NCI-H2196 treated with DMSO at 0.1 percent for 48 hours (cell line): ENCODE data around the gene SORCS2.

Experiments
- DNase-seq: peaks from one replicate; lab custom pipeline; 2025; ENCODE audit not compliant: unreplicated experiment; lab: John Stamatoyannopoulos, UW

Gene SORCS2

DNA sequence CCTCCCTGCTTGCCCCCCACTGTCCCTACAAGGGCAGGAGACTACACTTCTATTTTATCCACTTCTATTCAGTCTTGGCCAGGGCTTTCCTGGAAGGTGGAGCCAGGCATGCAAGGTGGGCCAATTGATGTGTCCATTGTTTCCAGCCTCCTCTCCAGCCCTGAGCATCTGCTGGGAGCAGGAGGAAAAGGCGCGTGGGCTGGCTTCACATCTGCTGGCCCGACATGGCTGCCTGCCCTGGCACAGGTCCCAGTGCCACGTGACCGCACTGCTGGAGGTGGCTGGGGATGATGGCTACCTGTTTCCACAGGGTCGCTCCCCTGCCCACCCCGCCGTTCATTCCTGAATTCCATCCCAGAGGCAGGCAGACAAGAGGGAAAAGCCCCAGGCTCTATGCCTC lies 499.6 kb downstream of the SORCS2 start:
- DNase-seq: peak; percentile 72

DNA sequence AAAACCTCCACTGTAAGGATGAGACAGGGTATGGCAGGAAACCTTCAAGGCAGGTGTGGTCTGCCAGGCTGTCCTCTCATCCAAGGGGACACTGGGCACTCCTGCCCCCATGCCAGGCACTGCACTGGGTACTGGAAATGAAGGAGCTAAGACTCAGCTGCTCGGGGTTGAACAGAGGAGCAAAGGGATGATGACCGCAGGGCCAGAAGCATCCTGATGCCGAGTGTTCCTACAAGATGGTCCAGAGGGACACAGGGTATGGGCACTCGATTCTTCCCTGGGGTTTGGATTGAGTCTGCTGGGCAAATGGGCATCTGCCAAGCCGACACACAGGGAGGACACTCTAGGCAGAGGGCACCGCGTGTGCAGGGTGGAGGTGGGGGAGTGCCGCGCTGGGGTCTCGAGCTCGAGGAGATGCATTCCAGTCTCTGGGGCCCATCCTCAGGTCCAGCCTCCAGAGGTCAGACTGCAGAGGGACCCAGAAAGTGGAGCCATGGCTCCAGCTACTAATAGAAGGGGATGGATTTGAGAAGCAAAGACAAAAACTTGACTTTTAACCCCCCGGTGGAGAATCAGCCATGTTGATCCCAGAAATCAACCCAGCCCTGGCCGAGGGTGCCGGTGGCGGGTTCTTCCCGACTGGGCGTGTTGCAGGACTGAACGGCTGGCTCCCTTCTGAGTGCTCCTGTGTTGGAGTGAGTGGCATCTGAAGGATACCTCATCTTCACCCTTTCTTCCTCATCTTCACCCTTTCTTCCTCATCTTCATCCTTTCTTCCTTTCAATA lies 500.3 kb downstream of the SORCS2 start:
- DNase-seq: no peak

DNA sequence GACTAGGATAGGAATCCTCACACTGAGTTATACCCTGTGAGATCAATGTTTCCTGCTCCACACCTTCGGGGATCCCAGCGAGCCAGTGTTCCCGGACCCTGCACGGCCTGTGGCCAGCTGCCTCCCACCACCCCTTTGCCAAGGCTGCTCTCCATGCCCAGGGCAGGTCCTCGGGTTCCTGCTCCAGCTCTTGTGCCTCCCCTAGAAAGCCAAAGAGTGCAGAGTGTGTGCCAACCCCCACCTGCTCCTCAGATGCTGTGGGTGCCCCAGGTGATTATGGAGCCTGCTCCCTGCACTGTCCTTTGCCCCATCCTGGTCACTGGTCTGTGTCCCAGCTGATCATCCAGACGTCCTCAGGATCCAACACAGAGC lies 500.9 kb downstream of the SORCS2 start:
- no peak for DNase-seq

DNA sequence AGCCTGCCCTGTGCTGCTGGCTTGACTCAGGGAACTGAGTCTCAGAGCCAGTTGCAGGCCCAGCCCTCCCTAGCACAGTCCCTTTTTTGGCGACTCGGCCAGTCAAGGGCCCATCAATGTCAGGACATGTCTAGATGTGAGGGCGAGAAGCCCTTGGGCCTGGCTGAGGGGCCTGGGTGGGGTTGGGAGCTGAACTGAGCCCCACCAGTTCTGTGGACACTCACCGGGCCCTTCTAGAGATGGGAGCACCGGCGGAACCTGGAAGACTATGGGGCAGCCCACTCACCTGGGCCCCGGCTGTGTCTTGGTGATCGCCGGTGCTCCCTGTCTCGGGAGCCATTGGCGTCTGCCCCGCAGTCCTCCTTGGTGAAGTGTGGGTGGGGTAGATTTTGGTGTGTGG lies 501.4 kb downstream of the SORCS2 start:
- no peak for DNase-seq

DNA sequence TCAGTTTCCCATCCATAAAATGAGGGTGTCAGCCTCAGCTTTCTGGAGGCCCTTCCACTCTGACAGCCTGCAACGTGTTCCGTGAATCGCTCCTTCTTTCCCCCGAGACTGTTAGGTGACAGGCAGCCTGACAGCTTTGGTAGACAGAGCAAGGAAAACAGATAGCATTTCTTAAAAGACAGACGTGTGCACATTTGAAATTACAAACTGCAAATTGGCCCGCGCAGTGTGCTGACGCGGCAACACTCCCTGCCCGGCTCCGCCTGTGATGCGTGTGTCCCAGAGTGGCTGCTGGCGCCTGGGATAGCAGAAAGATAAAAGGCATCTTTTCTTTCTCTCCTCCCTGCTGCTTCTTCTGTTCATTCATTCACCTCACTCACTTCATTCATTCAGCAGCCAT lies 502.0 kb downstream of the SORCS2 start:
- no peak for DNase-seq

DNA sequence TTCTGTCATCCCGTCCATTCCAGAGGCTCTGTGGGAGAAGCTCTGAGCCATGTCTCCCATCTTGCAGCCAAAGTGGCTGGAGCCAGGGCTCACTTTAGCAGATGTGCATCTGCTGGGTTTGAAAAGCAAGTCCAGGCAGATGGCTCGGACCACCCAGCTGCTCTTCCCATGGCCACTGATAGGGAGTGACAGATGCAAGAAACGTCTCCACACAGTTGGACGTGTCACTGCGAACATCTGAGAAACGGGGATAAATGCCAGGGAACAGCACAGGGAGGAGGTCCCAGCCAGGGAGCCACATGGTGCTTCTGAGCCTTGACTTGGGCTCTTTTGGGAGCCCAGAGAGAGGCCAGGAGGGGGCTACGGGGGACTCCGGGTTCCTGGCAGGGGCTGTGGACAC lies 505.0 kb downstream of the SORCS2 start:
- DNase-seq: no peak

DNA sequence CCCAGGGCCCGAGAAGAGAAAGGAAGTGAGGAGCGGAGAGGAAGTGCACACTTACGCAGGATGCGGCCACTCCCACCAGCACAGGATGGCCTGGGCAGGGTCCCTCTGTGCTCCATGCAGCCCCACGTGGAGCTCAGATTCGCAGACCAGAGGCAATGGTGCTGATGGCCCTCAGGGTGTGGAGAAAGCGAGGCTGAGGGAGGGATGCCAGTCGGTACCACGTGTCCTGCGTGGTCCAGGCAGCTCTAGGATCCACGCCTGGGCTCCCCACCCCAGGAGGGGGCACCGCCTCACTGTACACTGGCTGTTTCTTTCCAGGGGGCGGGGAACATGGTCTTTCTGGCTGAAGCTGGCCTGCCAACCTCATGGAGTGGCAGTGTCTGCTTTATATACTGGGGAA lies 505.5 kb downstream of the SORCS2 start:
- DNase-seq: no peak

DNA sequence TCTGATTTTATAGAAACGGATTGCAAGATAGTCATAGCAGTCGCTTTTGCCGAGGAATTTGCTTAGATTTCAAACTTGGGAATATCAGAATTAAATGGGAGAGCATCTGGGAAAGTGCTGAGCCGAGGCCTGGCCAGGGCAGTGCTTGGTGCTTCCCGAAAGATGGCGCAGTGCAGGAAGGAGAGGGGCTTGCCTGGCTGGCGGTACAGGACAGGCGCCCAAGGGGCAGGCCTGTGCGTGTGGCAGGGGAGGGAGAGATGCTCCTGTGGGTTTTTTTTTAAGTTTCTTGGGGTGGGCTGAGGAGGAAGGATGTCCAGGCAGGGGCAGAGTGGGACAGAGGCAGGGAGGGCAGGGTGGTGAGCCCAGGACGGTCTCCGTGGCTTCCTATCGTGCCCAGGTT lies 506.2 kb downstream of the SORCS2 start:
- no peak for DNase-seq

DNA sequence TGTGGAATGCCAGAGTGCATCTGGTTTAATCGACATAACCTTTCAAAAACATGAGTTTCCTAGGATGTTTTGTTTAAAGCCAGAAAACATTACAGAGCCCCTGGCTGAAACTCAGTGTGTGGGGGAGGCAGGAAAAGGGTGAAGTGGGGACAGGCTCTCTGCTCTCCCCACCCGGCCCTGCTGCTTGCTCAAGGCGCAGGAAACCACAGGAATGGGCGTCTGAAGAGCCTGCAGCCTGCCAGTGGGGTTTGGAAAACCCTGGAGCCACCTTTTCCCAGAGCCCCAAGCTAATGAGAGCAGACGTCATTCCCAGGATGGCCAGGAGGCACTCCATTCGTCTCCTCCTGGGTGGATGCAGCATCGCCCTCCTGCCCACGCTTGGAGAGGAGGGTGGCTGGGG lies 506.7 kb downstream of the SORCS2 start:
- DNase-seq: no peak

DNA sequence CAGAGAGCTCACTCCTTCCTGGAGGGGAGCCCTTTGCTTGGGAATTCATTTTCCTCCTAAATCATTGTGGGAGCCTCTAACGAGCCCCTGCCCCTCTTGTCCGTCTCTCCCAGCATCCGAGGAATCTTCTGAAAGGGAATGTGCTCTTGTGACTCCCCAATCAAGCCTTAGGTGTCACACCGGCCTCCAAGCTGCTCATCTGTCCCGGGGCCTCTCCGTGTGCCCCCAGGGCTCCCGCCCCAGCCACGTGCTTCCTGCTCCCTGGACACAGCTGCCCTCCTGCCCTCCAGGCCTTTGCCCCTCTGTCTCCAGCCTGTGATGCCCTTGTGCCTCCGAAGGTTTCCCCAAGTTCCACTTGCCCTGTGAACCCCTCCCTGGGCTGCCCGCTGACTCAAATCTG lies 507.5 kb downstream of the SORCS2 start:
- no peak for DNase-seq

DNA sequence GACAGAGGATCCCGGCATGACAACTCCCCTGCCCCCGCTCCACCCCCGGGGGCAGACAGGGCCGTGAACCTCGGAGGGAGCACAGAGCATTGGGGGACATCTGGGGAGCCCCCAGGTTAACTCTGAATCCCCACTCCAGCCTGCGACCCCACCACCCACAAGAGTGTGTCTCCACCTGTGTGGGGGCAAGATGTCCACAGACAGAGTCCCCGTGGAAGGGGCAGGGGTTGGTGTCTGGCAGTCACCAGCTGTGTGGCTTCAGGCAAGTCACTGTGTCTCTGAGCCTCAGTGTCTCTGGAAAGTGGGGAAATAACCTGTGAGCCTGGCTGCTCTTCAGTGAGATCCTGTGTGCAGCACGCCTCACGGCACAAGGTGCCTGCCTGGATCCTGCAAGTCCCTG lies 508.3 kb downstream of the SORCS2 start:
- DNase-seq: no peak

DNA sequence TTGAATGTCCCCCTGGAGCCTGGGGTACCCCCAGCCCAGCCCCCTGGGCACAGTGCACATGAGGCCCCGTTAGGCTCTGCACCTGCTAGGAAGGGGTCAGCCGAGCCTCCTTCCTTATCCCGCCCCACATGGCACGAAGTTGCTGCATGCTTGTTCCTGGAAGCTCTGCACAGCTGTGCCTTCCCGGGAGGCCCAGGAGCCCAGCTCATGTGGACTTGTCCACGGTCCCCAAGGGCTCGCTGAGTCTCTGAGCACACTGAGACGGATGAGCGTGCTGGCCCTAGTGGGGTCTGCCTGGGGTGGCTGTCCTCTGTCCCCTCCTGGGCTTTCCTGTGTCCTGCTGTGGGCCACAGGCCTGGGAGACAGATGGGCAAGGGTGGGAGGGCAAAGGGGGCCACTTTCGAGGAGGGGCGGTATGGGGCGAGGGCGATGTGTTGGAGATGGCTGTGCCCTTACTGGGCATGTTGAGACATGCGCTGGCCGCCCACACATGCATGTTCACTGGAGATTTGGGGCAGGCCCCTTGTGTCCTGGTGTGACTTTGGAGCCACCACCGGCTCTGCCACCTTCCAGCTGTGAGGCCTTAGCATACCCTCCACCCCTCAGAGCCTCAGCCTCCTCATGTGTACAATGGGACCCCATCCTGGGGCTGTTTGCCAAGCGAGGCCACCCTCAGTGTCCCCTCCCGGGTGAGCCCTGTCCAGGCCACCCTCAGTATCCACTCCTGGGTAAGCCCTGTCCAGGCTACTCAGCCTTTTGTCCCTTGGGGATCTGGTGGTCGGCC lies 509.7 kb downstream of the SORCS2 start:
- DNase-seq: no peak

DNA sequence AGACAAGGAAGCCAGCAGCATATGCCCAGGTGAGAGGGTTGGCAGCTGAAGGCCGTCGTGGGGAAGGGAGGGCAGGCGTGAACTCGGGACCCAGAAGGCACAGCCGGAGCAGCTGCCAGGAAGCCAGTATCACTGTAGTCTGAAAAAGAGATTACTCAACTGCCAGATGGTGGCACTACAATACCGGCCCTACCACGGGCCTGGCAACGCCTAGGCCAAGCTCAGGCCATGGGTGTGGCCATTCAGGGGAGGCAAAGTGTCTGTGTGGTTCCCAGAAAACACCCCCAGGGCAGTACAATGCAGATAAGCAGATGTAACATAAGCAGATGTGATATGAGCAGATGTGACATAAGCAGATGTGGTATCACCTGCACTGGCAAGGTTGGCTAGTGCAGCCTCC lies 511.4 kb downstream of the SORCS2 start:
- DNase-seq: no peak

DNA sequence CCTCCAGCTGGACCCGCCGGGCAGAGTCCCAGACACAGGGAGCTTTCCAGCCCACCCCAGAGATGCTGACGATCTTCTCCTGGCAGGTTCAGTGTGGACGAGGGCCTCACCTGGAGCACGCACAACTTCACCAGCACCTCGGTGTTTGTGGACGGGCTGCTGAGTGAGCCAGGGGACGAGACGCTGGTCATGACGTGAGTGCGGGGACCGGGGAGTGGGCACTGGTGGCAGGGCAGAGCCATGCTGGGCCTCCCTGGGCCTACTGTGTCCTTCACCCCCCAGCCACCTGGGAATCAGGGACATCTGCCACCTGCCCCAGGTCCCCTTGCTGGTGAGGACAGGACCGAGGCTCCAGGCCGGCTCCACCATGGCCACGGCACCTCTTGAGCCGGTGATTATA lies 511.8 kb downstream of the SORCS2 start:
- DNase-seq: no peak

DNA sequence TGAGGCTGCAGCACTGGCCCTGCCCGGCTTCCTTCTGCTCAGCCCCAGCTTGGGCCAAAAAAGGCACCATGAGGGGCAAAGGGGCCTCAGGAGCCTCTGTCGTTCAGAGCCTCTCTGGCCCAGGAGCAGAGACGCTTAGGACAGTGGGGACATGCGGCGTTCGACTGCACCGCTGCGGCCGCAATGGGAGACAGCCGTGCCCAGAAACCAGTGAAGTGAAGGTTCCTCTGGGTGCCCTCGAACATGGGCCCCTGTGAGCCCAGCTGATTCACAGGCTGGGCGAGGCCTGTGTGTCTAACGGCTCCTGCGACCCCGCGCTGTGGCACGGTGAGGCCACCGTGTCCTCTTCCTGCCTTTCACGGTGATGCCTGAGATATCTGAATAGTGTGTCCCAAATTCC lies 512.3 kb downstream of the SORCS2 start:
- no peak for DNase-seq

DNA sequence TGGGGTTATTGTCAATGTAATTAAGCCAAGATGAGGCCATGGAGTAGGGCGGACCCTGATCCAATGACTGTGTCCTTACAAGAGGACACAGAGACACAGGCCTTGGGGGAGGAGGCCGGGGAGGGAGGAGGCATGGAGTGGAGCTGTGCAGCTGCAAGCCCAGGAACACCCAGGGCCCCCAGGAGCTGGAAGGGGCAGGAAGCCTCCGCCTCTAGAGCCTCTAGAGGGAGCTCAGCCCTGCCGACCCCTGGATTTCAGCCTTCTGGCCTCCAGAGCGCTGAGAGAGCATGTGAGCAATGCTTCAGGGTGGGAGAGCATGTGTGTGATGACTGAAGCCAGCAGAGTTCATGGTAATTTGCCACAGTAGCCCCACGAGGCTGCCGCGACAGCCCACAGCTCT lies 512.7 kb downstream of the SORCS2 start:
- no peak for DNase-seq

DNA sequence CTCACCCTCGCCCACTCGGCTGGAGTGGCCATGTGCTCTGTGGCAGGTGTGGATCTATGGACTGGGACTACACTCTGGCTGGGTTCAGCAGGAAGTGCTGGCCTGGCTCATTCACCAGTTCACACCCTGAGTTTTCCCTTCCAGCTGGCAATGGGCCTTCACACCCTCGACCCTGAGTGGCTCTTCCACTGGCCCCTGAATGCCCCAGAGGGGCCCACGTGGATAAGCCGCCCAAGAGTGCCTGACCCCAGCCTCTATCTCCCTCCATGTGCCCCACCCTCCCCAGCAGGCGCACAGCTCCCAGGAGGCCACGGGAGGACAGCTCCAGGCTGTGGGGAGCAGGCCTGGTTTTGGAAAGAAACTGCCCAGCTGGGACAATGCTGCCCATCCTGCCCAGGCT lies 513.3 kb downstream of the SORCS2 start:
- DNase-seq: no peak

DNA sequence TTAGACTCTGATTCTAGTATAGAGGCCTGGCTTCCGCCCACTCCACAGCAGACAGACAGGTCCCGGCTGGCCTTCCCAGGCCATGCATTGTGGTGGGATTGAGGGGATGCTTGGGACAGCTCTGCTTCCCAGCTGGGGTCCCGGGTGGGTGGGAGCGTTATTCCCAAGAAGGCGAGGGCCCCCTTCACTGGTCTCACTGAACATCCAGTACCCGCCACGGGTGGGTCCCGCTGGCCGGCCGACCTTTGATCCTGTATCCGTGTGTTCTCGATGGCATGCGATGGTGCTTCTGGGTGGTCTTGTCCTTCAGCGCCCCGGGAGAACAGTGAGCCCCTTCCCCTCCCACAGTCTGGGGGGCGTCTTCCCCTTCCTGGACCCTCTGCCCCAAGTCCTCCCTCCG lies 515.9 kb downstream of the SORCS2 start:
- no peak for DNase-seq

DNA sequence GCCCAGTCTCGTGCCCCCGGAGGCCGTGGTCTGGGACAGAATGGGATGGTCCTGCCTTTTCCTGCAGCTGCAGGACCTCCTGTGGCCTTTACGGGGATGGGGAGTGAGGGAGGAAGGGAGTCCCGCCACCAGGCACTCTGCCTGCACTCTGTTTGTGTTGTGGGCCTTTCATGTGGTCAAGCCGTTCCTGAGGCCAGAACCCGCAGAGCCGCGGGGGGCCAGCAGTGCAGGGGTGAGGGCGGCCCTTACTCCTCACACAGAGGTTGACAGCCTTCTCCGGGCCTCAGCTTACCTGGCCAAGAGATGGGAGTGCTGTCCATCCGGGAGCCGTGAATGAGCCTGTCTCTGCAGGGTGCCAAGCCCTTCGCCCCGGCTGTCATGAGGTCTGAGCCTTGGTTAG lies 516.6 kb downstream of the SORCS2 start:
- no peak for DNase-seq

DNA sequence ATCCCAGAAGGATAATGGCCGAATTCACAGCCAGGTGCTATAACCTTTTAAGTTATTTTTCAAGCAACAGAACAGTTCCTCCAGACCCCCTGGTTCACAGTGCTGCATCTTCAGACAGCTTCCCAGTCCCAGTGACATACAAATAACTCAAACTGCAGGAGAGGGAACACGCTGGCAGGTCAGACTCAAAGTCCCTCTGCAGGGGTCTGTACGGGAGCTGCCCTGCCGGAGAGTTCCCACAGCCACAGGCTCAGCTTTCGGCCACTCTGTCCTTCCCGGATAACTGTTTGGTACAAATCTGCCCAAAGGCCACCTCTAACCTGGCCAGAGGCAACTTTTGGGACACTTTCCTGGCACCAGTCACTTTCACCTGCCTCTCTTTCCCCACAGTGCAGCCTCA lies 517.1 kb downstream of the SORCS2 start:
- DNase-seq: no peak

DNA sequence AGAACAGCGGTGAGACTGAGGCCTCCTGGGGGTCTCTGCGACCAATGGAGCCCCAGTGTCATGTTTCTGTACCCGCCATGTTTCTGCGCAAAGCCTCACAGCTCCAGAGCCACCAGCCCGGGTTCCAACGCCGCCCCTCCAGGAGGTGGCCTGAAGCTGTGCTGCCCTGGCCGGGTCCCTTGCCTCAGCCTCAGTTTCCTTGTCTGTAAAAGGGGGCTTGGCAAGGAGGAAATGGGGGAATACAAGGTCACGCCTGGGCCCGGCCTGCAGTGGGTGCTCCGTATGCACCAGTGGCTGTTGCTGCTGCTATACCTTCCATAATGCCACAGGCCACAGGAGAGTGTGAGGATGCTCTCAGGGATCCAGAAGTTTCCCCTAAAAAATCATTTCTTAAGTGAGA lies 517.8 kb downstream of the SORCS2 start:
- DNase-seq: no peak

DNA sequence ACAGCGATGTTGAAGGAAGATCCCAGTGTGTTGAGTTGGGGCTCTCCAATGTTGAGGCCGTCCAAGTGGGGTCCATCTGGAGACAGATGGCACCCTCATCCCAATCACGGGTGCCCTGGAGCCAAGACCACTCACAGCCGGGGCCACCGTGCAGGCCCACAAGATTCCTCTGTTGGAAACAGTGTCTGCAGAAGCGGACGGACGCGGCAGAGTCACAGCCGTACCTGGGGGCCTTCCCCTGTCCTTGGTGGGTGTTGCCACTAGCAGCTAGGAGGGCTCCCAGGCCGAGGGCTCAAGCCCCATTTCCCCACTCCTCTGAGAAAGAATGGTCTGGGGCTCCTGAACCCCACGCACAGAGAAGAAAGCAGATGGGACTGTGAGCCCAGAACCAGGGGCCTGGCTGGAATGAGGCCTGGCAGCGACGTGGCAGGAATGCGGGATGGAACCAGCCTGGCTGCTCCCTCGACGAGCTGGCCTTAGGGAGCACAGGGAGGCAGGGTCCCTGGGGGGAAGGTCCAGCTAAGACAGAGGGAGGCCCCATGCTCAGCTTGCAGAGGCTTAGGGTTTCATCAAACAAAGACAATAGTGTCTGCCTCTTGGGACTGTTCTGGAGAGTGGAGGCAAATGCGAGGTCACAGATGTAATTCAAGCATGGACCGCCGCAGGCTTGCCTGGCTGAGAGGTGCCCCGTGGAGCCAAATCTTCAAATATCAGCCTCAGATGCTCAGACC lies 518.4 kb downstream of the SORCS2 start:
- no peak for DNase-seq
